Measurements from ENCODE around the gene PLEKHM2.

Gene PLEKHM2

GRCh38 chr1:15727021-15727420 lies 42.9 kb downstream of the PLEKHM2 start:
- no peak for DNase-seq

GRCh38 chr1:15727424-15727823 lies 43.3 kb downstream of the PLEKHM2 start:
- DNase-seq, result no peak

- no peak for DNase-seq
Measured at GRCh38 chr1:15727866-15728534, 43.9 kb downstream of the PLEKHM2 start.

GRCh38 chr1:15728937-15729657 lies 45.0 kb downstream of the PLEKHM2 start:
- DNase-seq, result no peak

DNA sequence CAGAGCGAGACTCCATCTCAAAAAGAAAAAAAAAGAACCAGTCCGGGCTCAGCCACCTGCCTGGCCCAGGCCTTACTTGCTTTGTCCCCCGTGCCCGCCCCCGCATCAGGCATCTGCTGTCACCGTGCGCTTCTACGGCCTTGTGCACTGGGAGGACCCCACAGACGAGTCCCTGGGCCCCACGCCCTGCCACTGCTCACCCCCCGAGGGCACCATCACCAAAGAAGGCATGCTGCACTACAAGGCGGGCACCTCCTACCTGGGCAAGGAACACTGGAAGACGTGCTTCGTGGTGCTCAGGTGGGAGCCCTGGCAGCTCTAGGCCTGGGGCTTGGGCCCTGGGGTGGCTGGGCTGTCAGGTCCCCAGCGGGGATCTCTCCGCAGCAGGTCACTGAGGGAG lies 46.3 kb downstream of the PLEKHM2 start:
- no peak for DNase-seq

- no peak for DNase-seq
Measured at GRCh38 chr1:15730936-15731335, 46.8 kb downstream of the PLEKHM2 start.

GRCh38 chr1:15731735-15732685 lies 47.9 kb downstream of the PLEKHM2 start:
- DNase-seq, result no peak

- DNase-seq, result no peak
Measured at GRCh38 chr1:15732686-15733081, 48.6 kb downstream of the PLEKHM2 start.

DNA sequence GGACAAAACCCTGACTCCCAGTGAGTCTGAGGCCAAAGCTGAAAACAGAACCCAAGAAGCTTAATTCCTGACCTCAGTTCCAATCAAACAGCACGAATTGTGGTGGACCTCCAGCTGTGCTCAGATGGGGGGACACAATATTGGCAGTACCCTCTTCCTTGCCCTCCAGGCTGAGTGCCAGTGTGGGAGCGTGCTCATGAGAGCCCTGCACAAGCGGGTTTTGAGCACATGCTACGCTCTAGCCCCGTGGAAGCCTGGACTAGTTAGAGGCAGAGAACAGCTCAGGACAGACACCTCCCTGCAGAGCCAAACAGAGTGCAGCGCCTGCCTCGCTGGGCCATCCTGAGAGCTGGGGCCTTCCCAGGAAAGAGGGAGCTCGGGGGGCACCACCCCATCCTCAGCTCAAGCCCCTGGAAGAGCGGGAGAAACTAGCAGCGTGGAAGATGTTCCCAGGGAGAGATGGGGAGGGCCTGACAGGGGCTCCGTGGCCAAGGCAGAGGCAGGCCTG lies 49.2 kb downstream of the PLEKHM2 start:
- no peak for DNase-seq

DNA sequence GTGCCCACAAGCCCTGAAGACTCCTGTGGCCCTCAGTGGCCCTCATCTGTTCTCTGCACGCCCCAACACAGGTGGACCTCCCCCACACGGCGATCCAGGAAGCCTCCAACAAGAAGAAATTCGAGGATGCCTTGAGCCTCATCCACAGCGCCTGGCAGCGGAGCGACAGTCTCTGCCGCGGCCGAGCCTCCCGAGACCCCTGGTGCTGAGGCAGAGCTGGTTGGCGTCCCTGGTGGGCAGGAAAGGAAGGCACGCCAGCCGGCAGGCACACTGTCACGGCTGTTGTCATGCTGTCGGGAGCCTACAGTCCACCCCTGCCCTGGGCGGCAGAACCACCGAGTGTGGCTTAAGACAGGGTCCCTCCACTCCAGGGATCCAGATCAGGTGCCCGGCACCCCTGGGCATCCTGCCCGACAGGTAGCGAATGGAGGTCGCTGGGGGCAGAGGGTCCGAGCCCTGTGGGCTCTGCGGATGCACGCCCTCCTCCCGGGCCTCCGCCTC lies 49.7 kb downstream of the PLEKHM2 start:
- DNase-seq, result no peak

- DNase-seq, result no peak
Measured at GRCh38 chr1:15734296-15734695, 50.2 kb downstream of the PLEKHM2 start.

GRCh38 chr1:15734901-15735300 lies 50.8 kb downstream of the PLEKHM2 start:
- DNase-seq, result no peak

DNA sequence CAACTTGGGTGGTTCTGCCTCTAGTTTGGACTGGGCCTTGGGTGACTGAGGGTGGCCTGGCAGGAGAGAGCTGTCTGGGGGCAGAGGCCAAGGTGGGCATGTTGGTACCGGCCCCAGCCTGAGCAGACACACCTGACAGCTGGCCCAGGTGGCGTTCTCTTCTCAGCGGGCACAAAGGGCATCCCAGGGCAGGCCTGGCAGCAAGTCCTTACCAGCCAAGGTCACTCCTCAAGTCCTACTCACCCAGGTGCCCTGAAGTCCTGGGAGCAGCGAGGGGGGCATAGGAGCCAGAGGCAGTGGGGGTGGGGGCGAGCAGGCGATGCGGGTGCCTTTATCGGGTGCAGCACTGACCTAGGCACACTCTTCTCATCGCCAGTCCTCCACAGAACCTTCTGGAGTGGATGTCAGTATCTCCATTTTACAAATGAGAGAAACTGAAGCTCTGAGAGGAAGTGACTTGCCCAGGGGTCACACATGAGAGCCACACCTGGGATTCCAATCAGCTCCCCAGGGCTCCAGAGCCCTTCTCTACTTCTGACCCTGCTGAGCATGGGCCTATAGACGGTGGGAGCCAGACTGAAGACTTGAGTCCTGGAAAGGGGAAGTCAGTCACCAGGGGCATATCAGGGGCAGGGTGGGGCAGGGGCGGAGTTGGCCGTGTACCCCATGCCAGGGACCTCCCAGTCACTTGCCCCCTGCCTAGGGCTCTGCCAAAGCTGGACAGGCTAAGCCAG lies 51.4 kb downstream of the PLEKHM2 start:
- no peak for DNase-seq

DNA sequence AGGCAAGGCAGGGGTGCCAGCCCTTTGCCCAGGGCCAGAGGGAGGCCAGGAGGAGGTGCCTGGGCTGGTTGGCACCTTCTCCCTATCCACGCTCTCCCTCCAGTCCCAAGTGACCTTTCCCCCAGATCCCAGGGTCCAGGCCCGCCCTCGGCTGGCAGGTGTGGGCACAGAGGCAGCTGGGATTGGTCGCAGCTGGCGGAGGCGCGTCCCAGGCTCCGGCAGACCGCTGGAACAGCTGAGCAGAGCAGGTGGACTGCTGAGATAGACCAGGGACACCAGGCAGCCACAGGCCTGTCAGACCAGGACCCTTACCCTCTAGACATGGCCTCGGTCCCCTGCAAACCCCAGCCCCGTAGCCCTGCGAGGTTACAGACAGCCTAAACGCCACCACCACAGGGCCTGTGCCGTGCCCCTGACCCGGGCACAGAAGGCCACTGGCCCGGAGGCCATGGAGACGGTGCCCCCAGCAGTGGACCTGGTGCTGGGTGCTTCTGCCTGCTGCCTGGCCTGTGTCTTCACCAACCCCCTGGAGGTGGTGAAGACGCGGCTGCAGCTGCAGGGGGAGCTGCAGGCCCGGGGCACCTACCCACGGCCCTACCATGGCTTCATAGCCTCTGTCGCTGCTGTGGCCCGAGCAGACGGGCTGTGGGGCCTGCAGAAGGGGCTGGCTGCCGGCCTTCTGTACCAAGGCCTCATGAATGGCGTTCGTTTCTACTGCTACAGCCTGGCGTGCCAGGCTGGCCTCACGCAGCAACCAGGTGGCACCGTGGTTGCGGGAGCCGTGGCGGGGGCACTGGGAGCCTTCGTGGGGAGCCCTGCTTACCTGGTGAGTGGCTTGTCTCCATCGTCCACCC lies 52.1 kb downstream of the PLEKHM2 start, which contains the start of gene SLC25A34:
TSS of gene SLC25A34 (plus strand) at position 221 of the 854 bp plus-strand sequence. CDS start at position 449, 228 bp downstream.
- peak; percentile 22 for DNase-seq

DNA sequence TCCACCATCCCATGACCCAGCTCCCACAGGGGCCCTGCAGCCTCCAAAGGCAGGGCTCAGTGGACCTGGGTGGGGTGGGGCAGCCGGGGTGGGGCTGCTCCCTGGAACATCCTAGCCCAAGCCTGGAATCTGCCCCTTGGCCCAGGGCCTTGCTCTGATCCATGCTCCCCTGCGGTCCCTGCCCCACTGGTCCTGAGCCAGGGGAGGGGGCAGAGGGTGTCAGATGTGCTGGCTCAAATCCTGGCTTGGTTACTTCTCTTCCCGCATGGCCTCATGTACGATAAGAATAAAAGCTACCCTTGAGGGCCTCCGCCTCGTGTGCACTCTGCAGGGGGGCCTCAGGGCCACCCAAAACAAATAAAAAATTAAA lies 52.8 kb downstream of the PLEKHM2 start:
- DNase-seq, result no peak

- no peak for DNase-seq
Measured at GRCh38 chr1:15737324-15738319, 53.5 kb downstream of the PLEKHM2 start.

- no peak for DNase-seq
Measured at GRCh38 chr1:15738416-15739113, 54.4 kb downstream of the PLEKHM2 start.

DNA sequence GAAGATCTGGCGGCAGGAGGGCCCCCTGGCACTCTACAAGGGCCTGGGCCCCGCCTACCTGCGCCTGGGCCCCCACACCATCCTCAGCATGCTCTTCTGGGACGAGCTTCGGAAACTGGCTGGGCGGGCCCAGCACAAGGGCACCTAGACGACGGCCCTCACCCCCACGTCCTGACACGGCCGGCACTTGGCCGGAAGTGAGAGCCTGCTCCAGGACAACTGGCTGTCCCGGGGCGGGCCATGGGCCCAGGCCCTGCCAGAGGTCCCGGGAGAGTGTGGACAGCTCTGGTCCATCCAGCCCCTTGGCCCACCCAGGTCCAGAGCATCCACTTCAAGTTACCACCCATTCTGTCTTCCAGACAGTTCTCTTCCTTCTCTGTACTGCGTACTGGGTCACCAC lies 55.1 kb downstream of the PLEKHM2 start:
- no peak for DNase-seq

GRCh38 chr1:15739745-15740144 lies 55.6 kb downstream of the PLEKHM2 start:
- no peak for DNase-seq
